Neural cell (in vitro differentiated cells): ENCODE data around the gene KCND2. TPM values are rescaled to one million over a fixed set of nuclear protein-coding genes. Genes with fewer than 3 reads are reported as not detected.

Experiments
- H2AFZ ChIP-seq: fragments of 200-600, 300-800 bp; sonication (generic), shearing (Covaris generic); 2 replicates; pipeline ENCODE4 v1.6.0; 2014; ENCODE audit warnings: low read depth, mild to moderate bottlenecking, antibody characterized with exemption, low read length, moderate library complexity
- H3F3A ChIP-seq: fragments of 200-600 bp; shearing (Covaris generic); 2 replicates; pipeline ENCODE4 v1.6.1; 2016; ENCODE audit warnings: mild to moderate bottlenecking, moderate library complexity, mixed read lengths, antibody characterized with exemption, low read length; ENCODE audit not compliant: insufficient read depth, poor library complexity, severe bottlenecking
- H3K27ac ChIP-seq: fragments of 200-600, 300-800 bp; sonication (generic), shearing (Covaris generic); 2 replicates; pipeline ENCODE4 v1.5.1; 2014; ENCODE audit warnings: mild to moderate bottlenecking, low read length, moderate library complexity
- H3K27me3 ChIP-seq: fragments of 300-800, 200-600 bp; sonication (generic), shearing (Covaris generic); 2 replicates; pipeline ENCODE4 v1.6.0; 2014; ENCODE audit warnings: mild to moderate bottlenecking, low read depth, low read length, moderate library complexity; ENCODE audit not compliant: insufficient read depth
- H3K36me3 ChIP-seq: fragments of 300-800, 200-600 bp; sonication (generic), shearing (Covaris generic); 2 replicates; pipeline ENCODE4 v1.5.1; 2014; ENCODE audit warnings: mild to moderate bottlenecking, antibody characterized with exemption, low read length, moderate library complexity; ENCODE audit not compliant: insufficient read depth
- H3K4me2 ChIP-seq: fragments of 300-800, 200-600 bp; sonication (generic), shearing (Covaris generic); 2 replicates; pipeline ENCODE4 v1.6.0; 2014; ENCODE audit warnings: mild to moderate bottlenecking, low read length
- H3K4me3 ChIP-seq: fragments of 300-800, 200-600 bp; sonication (generic), shearing (Covaris generic); 2 replicates; pipeline ENCODE4 v1.5.1; 2014; ENCODE audit warnings: mild to moderate bottlenecking, low read length, moderate library complexity
- H3K79me2 ChIP-seq: fragments of 200-600 bp; shearing (Covaris generic); replicated peaks from 2 replicates; pipeline ENCODE4 v1.6.0; 2014; ENCODE audit warnings: mild to moderate bottlenecking, low read length, moderate library complexity; ENCODE audit not compliant: insufficient read depth
- H3K9ac ChIP-seq: fragments of 300-800, 200-600 bp; sonication (generic), shearing (Covaris generic); 2 replicates; pipeline ENCODE4 v1.6.1; 2016; ENCODE audit warnings: mild to moderate bottlenecking, low read length, mixed read lengths
- H3K9me2 ChIP-seq: fragments of 200-600 bp; shearing (Covaris generic); 2 replicates; pipeline ENCODE4 v1.6.1; 2016; ENCODE audit warnings: mild to moderate bottlenecking, low read length, mixed read lengths; ENCODE audit not compliant: insufficient read depth
- H3K9me3 ChIP-seq: fragments of 200-600, 300-800 bp; sonication (generic), shearing (Covaris generic); 2 replicates; pipeline ENCODE4 v1.6.1; 2016; ENCODE audit warnings: mild to moderate bottlenecking, mixed run types, low read length, moderate library complexity, mixed read lengths
- H4K20me1 ChIP-seq: fragments of 200-600 bp; shearing (Covaris generic); 2 replicates; pipeline ENCODE4 v1.6.1; 2016; ENCODE audit warnings: mild to moderate bottlenecking, mixed run types; ENCODE audit not compliant: insufficient read depth
- EP300 ChIP-seq: fragments of 450-650 bp; conservative IDR thresholded peaks from 2 replicates; pipeline ENCODE4 v1.6.1; 2014; ENCODE audit warnings: antibody characterized with exemption, mild to moderate bottlenecking, moderate library complexity; ENCODE audit not compliant: poor library complexity, severe bottlenecking
- EZH2 ChIP-seq: fragments of 200-600, 300-800 bp; shearing (Covaris generic), sonication (generic); IDR thresholded peaks from 2 replicates; pipeline ENCODE4 v1.6.1; 2014; ENCODE audit warnings: antibody characterized with exemption, low read length, borderline replicate concordance, mild to moderate bottlenecking; ENCODE audit not compliant: insufficient read depth, poor library complexity, severe bottlenecking
- MXI1 ChIP-seq: fragments of 450-650 bp; conservative IDR thresholded peaks from 2 replicates; pipeline ENCODE4 v1.6.1; 2014; ENCODE audit warnings: antibody characterized with exemption, mild to moderate bottlenecking; ENCODE audit not compliant: poor library complexity, severe bottlenecking
- POLR2AphosphoS5 ChIP-seq: IDR thresholded peaks from 2 replicates; pipeline ENCODE4 v1.6.1; 2012
- RAD21 ChIP-seq: fragments of 450-650 bp; conservative IDR thresholded peaks from 2 replicates; pipeline ENCODE4 v1.6.1; 2014; ENCODE audit warnings: antibody characterized with exemption, mild to moderate bottlenecking, moderate library complexity
- SMC3 ChIP-seq: fragments of 450-650 bp; conservative IDR thresholded peaks from 2 replicates; pipeline ENCODE4 v1.6.1; 2014; ENCODE audit warnings: antibody characterized with exemption, mild to moderate bottlenecking, moderate library complexity; ENCODE audit not compliant: poor library complexity
- TAF1 ChIP-seq: IDR thresholded peaks from 2 replicates; pipeline ENCODE4 v1.6.1; 2012; ENCODE audit warnings: low read depth
- polyA plus RNA-seq: library from polyadenylated mRNA; depleted of rRNA; stranded (reverse); fragments of >200 nt; gene quantifications from 2 replicates; pipeline ENCODE4 v1.2.3, GENCODE V29; 2014
- TF ChIP-seq, protein P1 (sequence below): IDR thresholded peaks from 2 replicates; pipeline ENCODE4 v1.6.1; 2012; ENCODE audit warnings: borderline replicate concordance
- TF ChIP-seq, protein P2 (sequence below): fragments of 450-650 bp; IDR thresholded peaks from 2 replicates; pipeline ENCODE4 v1.5.1; 2014; ENCODE audit warnings: antibody characterized with exemption, mild to moderate bottlenecking, moderate library complexity; ENCODE audit not compliant: poor library complexity, severe bottlenecking

Gene KCND2
- polyA plus RNA-seq, 1 donor from 2014 or later: 11.0 TPM

DNA sequence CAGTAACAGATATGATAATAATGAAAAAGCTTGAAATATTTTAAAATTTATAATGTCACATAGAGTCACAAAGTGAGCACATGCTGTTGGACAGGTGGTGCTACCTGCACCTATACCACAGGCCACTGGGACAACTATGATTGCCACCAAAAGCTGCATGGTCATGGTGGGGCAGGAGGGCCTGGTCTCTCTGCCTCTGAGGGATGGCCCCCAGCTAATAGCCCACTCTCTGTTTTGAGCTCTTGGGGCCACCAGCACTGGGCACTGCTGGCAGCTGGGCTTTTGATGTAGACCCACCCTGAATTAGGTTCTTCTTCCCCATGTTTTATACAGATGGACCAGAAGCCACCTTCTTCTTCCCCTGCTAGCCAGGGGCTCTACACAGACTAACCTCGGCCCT, 265.4 kb downstream of the KCND2 start:
- Histone ChIP-seq H3K4me3 (no peak overlapping the region), H3K27ac (no peak overlapping the region), H3K9me3 (no peaks in the 10 kb centered on the region), H3K27me3 (no peaks in the 10 kb centered on the region), H3K9ac (no peak overlapping the region), H2AFZ (no peak overlapping the region), H3F3A (no peaks in the 10 kb centered on the region), H3K4me2 (no peak overlapping the region), H3K9me2 (no peaks in the 10 kb centered on the region), H4K20me1 (no peaks in the 10 kb centered on the region), H3K79me2 (no peaks in the 10 kb centered on the region), H3K36me3 (no peaks in the 10 kb centered on the region)
- TF ChIP-seq, protein P1, sequence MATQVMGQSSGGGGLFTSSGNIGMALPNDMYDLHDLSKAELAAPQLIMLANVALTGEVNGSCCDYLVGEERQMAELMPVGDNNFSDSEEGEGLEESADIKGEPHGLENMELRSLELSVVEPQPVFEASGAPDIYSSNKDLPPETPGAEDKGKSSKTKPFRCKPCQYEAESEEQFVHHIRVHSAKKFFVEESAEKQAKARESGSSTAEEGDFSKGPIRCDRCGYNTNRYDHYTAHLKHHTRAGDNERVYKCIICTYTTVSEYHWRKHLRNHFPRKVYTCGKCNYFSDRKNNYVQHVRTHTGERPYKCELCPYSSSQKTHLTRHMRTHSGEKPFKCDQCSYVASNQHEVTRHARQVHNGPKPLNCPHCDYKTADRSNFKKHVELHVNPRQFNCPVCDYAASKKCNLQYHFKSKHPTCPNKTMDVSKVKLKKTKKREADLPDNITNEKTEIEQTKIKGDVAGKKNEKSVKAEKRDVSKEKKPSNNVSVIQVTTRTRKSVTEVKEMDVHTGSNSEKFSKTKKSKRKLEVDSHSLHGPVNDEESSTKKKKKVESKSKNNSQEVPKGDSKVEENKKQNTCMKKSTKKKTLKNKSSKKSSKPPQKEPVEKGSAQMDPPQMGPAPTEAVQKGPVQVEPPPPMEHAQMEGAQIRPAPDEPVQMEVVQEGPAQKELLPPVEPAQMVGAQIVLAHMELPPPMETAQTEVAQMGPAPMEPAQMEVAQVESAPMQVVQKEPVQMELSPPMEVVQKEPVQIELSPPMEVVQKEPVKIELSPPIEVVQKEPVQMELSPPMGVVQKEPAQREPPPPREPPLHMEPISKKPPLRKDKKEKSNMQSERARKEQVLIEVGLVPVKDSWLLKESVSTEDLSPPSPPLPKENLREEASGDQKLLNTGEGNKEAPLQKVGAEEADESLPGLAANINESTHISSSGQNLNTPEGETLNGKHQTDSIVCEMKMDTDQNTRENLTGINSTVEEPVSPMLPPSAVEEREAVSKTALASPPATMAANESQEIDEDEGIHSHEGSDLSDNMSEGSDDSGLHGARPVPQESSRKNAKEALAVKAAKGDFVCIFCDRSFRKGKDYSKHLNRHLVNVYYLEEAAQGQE: no peak
- TF ChIP-seq SMC3 (no peak), EP300 (no peak), TAF1 (no peak), MXI1 (no peak), EZH2 (no peak), RAD21 (no peak), POLR2AphosphoS5 (no peak)
- TF ChIP-seq, protein P2, sequence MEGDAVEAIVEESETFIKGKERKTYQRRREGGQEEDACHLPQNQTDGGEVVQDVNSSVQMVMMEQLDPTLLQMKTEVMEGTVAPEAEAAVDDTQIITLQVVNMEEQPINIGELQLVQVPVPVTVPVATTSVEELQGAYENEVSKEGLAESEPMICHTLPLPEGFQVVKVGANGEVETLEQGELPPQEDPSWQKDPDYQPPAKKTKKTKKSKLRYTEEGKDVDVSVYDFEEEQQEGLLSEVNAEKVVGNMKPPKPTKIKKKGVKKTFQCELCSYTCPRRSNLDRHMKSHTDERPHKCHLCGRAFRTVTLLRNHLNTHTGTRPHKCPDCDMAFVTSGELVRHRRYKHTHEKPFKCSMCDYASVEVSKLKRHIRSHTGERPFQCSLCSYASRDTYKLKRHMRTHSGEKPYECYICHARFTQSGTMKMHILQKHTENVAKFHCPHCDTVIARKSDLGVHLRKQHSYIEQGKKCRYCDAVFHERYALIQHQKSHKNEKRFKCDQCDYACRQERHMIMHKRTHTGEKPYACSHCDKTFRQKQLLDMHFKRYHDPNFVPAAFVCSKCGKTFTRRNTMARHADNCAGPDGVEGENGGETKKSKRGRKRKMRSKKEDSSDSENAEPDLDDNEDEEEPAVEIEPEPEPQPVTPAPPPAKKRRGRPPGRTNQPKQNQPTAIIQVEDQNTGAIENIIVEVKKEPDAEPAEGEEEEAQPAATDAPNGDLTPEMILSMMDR: no peak

DNA sequence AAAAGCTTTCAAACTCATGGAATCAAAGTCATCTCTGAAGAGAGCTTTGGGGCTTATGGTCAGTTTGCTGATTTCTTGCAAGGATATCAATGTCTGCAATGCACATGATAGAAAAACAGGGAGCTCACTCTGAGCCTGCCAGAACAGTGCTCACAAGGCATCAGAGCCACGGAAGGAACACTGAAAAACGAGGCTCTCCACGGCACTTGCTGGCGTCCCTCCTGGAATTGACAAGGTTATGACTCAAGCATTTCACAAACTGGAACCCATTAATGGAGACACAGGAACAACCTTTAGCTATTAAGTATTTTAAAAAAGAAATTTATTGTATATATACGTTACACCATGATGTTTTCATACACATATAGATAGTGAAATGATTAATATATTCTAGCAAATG, 266.3 kb downstream of the KCND2 start:
- Histone ChIP-seq H3K36me3 (no peaks in the 10 kb centered on the region), H3K27ac (no peak overlapping the region), H3F3A (no peaks in the 10 kb centered on the region), H3K9ac (no peak overlapping the region), H3K4me3 (no peak overlapping the region), H3K79me2 (no peaks in the 10 kb centered on the region), H3K4me2 (no peak overlapping the region), H4K20me1 (no peaks in the 10 kb centered on the region), H3K27me3 (no peaks in the 10 kb centered on the region), H2AFZ (no peak overlapping the region), H3K9me2 (no peaks in the 10 kb centered on the region), H3K9me3 (no peaks in the 10 kb centered on the region)
- TF ChIP-seq MXI1: no peak
- TF ChIP-seq EZH2: no peak
- no peak for TF ChIP-seq POLR2AphosphoS5
- no peak for TF ChIP-seq RAD21
- no peak for TF ChIP-seq EP300
- TF ChIP-seq TAF1: no peak
- TF ChIP-seq, protein P1: no peak
- no peak for TF ChIP-seq SMC3
- TF ChIP-seq, protein P2: no peak
